Upper lobe of right lung (tissue), 1 donor: ENCODE results near the gene OR2AG1. TPM values are rescaled to one million over a fixed set of nuclear protein-coding genes. Genes with fewer than 3 reads are reported as not detected.

Source experiments
- ATAC-seq: fragments of 200-7000 bp; cut with Tn5 transposase; one replicate; pipeline ENCODE4 v1.9.1; 2020; ENCODE audit warnings: mild to moderate bottlenecking, moderate library complexity
- DNase-seq: peaks from one replicate; pipeline ENCODE4 v3.0.0-alpha.2; 2020
- H3K27ac ChIP-seq: fragments of 200-600 bp; one replicate; pipeline ENCODE4 v1.8.0; 2022
- H3K27me3 ChIP-seq: fragments of 200-600 bp; one replicate; pipeline ENCODE4 v1.8.0; 2022; ENCODE audit warnings: mild to moderate bottlenecking
- H3K36me3 ChIP-seq: fragments of 200-600 bp; one replicate; pipeline ENCODE4 v1.8.0; 2022
- H3K4me1 ChIP-seq: fragments of 200-600 bp; one replicate; pipeline ENCODE4 v1.8.0; 2022
- H3K4me3 ChIP-seq: fragments of 200-600 bp; one replicate; pipeline ENCODE4 v1.8.0; 2022; ENCODE audit warnings: mild to moderate bottlenecking
- H3K9me3 ChIP-seq: fragments of 200-600 bp; one replicate; pipeline ENCODE4 v1.8.0; 2022
- CTCF ChIP-seq: fragments of 200-600 bp; IDR thresholded peaks from one replicate; pipeline ENCODE4 v1.8.0; 2022; ENCODE audit warnings: antibody characterized with exemption
- intact Hi-C: fragments of 100-400 bp; cut with DNase I; formaldehyde crosslinking; loops from one replicate; pipeline ENCODE4 v1.11.0; 2022
- total RNA-seq: library from RNA; stranded (reverse); fragmentation: NEBNext Ultra II Directional; extraction: Animal tissue kit (Norgen Biotek cat#: 25700); gene quantifications from one replicate; pipeline ENCODE4 v1.2.1, GENCODE V29; 2021
- donor health status: DM: no; HTN: yes; CAD: no; lungs with severe emphysema.

OR2AG1 gene
- total RNA-seq, 1 donor from 2014 or later: not detected

GRCh38 chr11:6818967-6819366 lies 36.1 kb downstream of the OR2AG1 start:
- Histone ChIP-seq H3K9me3 (no peaks in the 10 kb centered on the region), H3K36me3 (no peaks in the 10 kb centered on the region), H3K4me1 (no peaks in the 10 kb centered on the region), H3K27me3 (no peaks in the 10 kb centered on the region), H3K4me3 (no peak overlapping the region), H3K27ac (no peak overlapping the region)
- no peak for DNase-seq
- no peak for ATAC-seq
- no peak for TF ChIP-seq CTCF
- intact Hi-C loops: no loop called here

GRCh38 chr11:6824136-6824823 lies 41.5 kb downstream of the OR2AG1 start:
- H3K27me3 ChIP-seq: no peaks in the 10 kb centered on the region
- H3K4me1 ChIP-seq: no peaks in the 10 kb centered on the region
- H3K4me3 ChIP-seq: no peak overlapping the region
- H3K27ac ChIP-seq: no peak overlapping the region
- ATAC-seq (no peak), DNase-seq (no peak)
- no peak for TF ChIP-seq CTCF
- intact Hi-C loops: no loop called here
- no peaks in the 10 kb centered on the region for H3K36me3 ChIP-seq
- H3K9me3 ChIP-seq: no peaks in the 10 kb centered on the region

GRCh38 chr11:6825231-6825744 lies 42.5 kb downstream of the OR2AG1 start:
- H3K9me3 ChIP-seq: no peaks in the 10 kb centered on the region
- intact Hi-C loops: no loop called here
- no peak for ATAC-seq
- H3K27me3 ChIP-seq: no peaks in the 10 kb centered on the region
- no peak for DNase-seq
- no peak overlapping the region for H3K4me3 ChIP-seq
- H3K4me1 ChIP-seq: no peaks in the 10 kb centered on the region
- H3K36me3 ChIP-seq: no peaks in the 10 kb centered on the region
- no peak overlapping the region for H3K27ac ChIP-seq
- no peak for TF ChIP-seq CTCF

GRCh38 chr11:6828103-6828502 lies 45.3 kb downstream of the OR2AG1 start:
- no peak for DNase-seq
- intact Hi-C loops: no loop called here
- Histone ChIP-seq H3K36me3 (no peaks in the 10 kb centered on the region), H3K4me1 (no peaks in the 10 kb centered on the region), H3K9me3 (no peaks in the 10 kb centered on the region), H3K27ac (no peak overlapping the region), H3K4me3 (no peak overlapping the region), H3K27me3 (no peaks in the 10 kb centered on the region)
- TF ChIP-seq CTCF: no peak
- no peak for ATAC-seq

GRCh38 chr11:6833356-6833755 lies 50.5 kb downstream of the OR2AG1 start:
- DNase-seq (no peak), ATAC-seq (no peak)
- intact Hi-C loops: no loop called here
- no peaks in the 10 kb centered on the region for H3K9me3 ChIP-seq
- no peak overlapping the region for H3K4me3 ChIP-seq
- no peaks in the 10 kb centered on the region for H3K27me3 ChIP-seq
- no peak for TF ChIP-seq CTCF
- no peaks in the 10 kb centered on the region for H3K4me1 ChIP-seq
- no peak overlapping the region for H3K27ac ChIP-seq
- H3K36me3 ChIP-seq: no peaks in the 10 kb centered on the region
